ENCODE results near the gene MAX.

Gene MAX

DNA sequence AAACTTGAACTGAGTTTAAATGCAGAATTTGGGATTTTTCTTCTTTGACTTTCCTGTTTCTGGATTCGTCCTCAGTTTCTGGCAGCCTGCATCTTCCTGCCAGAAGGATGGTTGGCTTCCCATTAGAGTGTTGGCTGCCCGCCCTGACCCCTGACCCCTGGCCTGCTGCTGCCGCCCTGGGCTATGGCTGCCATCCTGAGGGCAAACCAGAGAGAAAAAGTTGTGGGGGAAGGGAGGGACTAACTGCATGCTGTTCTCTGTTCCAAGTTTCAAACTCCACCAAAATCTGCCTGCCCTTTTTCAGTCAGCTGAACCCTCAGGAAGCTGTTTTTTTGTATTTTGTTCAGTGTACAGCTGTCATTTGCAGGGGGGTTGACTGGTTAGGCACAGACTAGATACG, 67.3 kb downstream of the MAX start (continued):
- TF ChIP-seq, protein P1, sequence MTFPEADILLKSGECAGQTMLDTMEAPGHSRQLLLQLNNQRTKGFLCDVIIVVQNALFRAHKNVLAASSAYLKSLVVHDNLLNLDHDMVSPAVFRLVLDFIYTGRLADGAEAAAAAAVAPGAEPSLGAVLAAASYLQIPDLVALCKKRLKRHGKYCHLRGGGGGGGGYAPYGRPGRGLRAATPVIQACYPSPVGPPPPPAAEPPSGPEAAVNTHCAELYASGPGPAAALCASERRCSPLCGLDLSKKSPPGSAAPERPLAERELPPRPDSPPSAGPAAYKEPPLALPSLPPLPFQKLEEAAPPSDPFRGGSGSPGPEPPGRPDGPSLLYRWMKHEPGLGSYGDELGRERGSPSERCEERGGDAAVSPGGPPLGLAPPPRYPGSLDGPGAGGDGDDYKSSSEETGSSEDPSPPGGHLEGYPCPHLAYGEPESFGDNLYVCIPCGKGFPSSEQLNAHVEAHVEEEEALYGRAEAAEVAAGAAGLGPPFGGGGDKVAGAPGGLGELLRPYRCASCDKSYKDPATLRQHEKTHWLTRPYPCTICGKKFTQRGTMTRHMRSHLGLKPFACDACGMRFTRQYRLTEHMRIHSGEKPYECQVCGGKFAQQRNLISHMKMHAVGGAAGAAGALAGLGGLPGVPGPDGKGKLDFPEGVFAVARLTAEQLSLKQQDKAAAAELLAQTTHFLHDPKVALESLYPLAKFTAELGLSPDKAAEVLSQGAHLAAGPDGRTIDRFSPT (tag by site-specific recombination; IDR thresholded peaks at IDR 0.05): no peak
- TF ChIP-seq, protein P2, sequence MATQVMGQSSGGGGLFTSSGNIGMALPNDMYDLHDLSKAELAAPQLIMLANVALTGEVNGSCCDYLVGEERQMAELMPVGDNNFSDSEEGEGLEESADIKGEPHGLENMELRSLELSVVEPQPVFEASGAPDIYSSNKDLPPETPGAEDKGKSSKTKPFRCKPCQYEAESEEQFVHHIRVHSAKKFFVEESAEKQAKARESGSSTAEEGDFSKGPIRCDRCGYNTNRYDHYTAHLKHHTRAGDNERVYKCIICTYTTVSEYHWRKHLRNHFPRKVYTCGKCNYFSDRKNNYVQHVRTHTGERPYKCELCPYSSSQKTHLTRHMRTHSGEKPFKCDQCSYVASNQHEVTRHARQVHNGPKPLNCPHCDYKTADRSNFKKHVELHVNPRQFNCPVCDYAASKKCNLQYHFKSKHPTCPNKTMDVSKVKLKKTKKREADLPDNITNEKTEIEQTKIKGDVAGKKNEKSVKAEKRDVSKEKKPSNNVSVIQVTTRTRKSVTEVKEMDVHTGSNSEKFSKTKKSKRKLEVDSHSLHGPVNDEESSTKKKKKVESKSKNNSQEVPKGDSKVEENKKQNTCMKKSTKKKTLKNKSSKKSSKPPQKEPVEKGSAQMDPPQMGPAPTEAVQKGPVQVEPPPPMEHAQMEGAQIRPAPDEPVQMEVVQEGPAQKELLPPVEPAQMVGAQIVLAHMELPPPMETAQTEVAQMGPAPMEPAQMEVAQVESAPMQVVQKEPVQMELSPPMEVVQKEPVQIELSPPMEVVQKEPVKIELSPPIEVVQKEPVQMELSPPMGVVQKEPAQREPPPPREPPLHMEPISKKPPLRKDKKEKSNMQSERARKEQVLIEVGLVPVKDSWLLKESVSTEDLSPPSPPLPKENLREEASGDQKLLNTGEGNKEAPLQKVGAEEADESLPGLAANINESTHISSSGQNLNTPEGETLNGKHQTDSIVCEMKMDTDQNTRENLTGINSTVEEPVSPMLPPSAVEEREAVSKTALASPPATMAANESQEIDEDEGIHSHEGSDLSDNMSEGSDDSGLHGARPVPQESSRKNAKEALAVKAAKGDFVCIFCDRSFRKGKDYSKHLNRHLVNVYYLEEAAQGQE (tag by site-specific recombination; IDR thresholded peaks at IDR 0.05): no peak
- TF ChIP-seq GFI1B (tag by site-specific recombination; IDR thresholded peaks at IDR 0.05) (no peak), SP2 (tag by site-specific recombination; IDR thresholded peaks at IDR 0.05) (no peak), BCL11A (tag by site-specific recombination; IDR thresholded peaks at IDR 0.05; ENCODE audit: low read depth) (no peak), ZFHX2 (tag by site-specific recombination; conservative IDR thresholded peaks at IDR 0.05) (no peak), ZNF785 (tag by site-specific recombination; IDR thresholded peaks at IDR 0.05) (no peak)
- TF ChIP-seq, protein P3, sequence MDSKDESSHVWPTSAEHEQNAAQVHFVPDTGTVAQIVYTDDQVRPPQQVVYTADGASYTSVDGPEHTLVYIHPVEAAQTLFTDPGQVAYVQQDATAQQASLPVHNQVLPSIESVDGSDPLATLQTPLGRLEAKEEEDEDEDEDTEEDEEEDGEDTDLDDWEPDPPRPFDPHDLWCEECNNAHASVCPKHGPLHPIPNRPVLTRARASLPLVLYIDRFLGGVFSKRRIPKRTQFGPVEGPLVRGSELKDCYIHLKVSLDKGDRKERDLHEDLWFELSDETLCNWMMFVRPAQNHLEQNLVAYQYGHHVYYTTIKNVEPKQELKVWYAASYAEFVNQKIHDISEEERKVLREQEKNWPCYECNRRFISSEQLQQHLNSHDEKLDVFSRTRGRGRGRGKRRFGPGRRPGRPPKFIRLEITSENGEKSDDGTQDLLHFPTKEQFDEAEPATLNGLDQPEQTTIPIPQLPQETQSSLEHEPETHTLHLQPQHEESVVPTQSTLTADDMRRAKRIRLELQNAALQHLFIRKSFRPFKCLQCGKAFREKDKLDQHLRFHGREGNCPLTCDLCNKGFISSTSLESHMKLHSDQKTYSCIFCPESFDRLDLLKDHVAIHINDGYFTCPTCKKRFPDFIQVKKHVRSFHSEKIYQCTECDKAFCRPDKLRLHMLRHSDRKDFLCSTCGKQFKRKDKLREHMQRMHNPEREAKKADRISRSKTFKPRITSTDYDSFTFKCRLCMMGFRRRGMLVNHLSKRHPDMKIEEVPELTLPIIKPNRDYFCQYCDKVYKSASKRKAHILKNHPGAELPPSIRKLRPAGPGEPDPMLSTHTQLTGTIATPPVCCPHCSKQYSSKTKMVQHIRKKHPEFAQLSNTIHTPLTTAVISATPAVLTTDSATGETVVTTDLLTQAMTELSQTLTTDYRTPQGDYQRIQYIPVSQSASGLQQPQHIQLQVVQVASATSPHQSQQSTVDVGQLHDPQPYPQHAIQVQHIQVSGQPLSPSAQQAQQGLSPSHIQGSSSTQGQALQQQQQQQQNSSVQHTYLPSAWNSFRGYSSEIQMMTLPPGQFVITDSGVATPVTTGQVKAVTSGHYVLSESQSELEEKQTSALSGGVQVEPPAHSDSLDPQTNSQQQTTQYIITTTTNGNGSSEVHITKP (tag by site-specific recombination; IDR thresholded peaks at IDR 0.05): no peak
- TF ChIP-seq, protein P4, sequence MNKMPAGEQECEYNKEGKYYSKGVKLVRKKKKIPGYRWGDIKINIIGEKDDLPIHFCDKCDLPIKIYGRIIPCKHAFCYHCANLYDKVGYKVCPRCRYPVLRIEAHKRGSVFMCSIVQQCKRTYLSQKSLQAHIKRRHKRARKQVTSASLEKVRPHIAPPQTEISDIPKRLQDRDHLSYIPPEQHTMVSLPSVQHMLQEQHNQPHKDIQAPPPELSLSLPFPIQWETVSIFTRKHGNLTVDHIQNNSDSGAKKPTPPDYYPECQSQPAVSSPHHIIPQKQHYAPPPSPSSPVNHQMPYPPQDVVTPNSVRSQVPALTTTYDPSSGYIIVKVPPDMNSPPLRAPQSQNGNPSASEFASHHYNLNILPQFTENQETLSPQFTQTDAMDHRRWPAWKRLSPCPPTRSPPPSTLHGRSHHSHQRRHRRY (tag by site-specific recombination; IDR thresholded peaks at IDR 0.05): no peak

DNA sequence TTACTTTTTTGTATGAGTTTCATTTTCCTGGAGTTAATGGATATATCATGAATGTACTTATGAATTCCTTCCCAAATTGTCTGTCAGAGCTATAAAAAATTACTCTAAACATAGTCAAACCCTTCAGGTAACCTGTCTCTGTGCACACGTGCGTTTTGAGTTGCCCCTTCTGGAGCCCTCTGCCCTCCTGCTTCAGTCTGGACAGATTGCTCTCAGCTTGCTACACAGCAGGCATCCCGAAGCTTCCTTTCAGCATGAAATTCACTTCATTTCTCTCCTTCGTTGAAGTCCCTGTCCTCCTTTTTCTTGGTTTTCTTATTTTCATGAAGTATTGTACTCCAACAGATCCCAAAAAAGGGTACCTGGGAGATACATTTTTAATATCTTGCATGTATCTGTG, 68.3 kb downstream of the MAX start:
- H3K4me1 ChIP-seq (ENCODE audit: control insufficient read depth, insufficient read depth, low read length): no peaks in the 10 kb centered on the region
- no peak overlapping the region for H3K27ac ChIP-seq (ENCODE audit: extremely low read depth, low read depth, low read length)
- H3K4me3 ChIP-seq (ENCODE audit: low read depth, low read length): no peak overlapping the region
- POLR2A ChIA-PET: no interaction called here
- H3K9me3 ChIP-seq (ENCODE audit: control insufficient read depth, insufficient read depth, low read depth, low read length): no peaks in the 10 kb centered on the region
- peaks cover 9 to 26% of the 10 kb centered on the region in 2 experiments for H3K36me3 ChIP-seq (ENCODE audit: control insufficient read depth in 2 of 2, insufficient read depth in 1 of 2, low read length in 2 of 2)
- CTCF ChIA-PET: interaction anchor here (0.5 to 1.8 kb wide), 2 partner anchors 14 to 72 kb away, joined by 3 to 9 read pairs; no protein-coding TSS in a partner anchor
- TF ChIP-seq ZNF423 (tag by site-specific recombination; IDR thresholded peaks at IDR 0.05) (no peak), HOXD13 (CRISPR knock-in tag; IDR thresholded peaks at IDR 0.05; ENCODE audit: borderline replicate concordance) (no peak), SETDB1 (IDR thresholded peaks at IDR 0.05; ENCODE audit: insufficient read length, low read length) (no peak), ZNF624 (tag by site-specific recombination; IDR thresholded peaks at IDR 0.05) (no peak), ZNF174 (tag by site-specific recombination; IDR thresholded peaks at IDR 0.05) (no peak), ZNF2 (tag by site-specific recombination; IDR thresholded peaks at IDR 0.05) (no peak), ZNF701 (tag by site-specific recombination; IDR thresholded peaks at IDR 0.05) (no peak), ZNF292 (tag by site-specific recombination; IDR thresholded peaks at IDR 0.05; ENCODE audit: borderline replicate concordance, low read depth) (no peak)
- TF ChIP-seq, protein P5, sequence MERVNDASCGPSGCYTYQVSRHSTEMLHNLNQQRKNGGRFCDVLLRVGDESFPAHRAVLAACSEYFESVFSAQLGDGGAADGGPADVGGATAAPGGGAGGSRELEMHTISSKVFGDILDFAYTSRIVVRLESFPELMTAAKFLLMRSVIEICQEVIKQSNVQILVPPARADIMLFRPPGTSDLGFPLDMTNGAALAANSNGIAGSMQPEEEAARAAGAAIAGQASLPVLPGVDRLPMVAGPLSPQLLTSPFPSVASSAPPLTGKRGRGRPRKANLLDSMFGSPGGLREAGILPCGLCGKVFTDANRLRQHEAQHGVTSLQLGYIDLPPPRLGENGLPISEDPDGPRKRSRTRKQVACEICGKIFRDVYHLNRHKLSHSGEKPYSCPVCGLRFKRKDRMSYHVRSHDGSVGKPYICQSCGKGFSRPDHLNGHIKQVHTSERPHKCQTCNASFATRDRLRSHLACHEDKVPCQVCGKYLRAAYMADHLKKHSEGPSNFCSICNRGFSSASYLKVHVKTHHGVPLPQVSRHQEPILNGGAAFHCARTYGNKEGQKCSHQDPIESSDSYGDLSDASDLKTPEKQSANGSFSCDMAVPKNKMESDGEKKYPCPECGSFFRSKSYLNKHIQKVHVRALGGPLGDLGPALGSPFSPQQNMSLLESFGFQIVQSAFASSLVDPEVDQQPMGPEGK (tag by site-specific recombination; IDR thresholded peaks at IDR 0.05): no peak
- TF ChIP-seq, protein P6, sequence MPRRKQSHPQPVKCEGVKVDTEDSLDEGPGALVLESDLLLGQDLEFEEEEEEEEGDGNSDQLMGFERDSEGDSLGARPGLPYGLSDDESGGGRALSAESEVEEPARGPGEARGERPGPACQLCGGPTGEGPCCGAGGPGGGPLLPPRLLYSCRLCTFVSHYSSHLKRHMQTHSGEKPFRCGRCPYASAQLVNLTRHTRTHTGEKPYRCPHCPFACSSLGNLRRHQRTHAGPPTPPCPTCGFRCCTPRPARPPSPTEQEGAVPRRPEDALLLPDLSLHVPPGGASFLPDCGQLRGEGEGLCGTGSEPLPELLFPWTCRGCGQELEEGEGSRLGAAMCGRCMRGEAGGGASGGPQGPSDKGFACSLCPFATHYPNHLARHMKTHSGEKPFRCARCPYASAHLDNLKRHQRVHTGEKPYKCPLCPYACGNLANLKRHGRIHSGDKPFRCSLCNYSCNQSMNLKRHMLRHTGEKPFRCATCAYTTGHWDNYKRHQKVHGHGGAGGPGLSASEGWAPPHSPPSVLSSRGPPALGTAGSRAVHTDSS (tag by site-specific recombination; IDR thresholded peaks at IDR 0.05): no peak
- TF ChIP-seq, protein P7, sequence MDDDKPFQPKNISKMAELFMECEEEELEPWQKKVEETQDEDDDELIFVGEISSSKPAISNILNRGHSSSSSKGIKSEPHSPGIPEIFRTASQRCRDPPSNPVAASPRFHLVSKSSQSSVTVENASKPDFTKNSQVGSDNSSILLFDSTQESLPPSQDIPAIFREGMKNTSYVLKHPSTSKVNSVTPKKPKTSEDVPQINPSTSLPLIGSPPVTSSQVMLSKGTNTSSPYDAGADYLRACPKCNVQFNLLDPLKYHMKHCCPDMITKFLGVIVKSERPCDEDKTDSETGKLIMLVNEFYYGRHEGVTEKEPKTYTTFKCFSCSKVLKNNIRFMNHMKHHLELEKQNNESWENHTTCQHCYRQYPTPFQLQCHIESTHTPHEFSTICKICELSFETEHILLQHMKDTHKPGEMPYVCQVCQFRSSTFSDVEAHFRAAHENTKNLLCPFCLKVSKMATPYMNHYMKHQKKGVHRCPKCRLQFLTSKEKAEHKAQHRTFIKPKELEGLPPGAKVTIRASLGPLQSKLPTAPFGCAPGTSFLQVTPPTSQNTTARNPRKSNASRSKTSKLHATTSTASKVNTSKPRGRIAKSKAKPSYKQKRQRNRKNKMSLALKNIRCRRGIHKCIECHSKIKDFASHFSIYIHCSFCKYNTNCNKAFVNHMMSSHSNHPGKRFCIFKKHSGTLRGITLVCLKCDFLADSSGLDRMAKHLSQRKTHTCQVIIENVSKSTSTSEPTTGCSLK (tag by site-specific recombination; IDR thresholded peaks at IDR 0.05): no peak
